ENCODE measurements around the gene TMEM184A. TPM values are rescaled to one million over a fixed set of nuclear protein-coding genes. Genes with fewer than 3 reads are reported as not detected.

Gene TMEM184A
- 6.1 TPM for polyA plus RNA-seq (ENCODE audit: insufficient read length)
- long read RNA-seq, donor 1, full-length matches to known transcripts, result 3 of 26 reads
- long read RNA-seq, donor 1, partial matches to known transcripts, result 23 of 26 reads
- long read RNA-seq, donor 1, other reads (novel, unspliced or antisense), result 0 of 26 reads
- long read RNA-seq, donor 2, full-length matches to known transcripts, result 1 of 1 reads
- long read RNA-seq, donor 2, partial matches to known transcripts, result 0 of 1 reads
- long read RNA-seq, donor 2, other reads (novel, unspliced or antisense), result 0 of 1 reads
- long read RNA-seq, donor 3, full-length matches to known transcripts, result 1 of 1 reads
- long read RNA-seq, donor 3, partial matches to known transcripts, result 0 of 1 reads
- long read RNA-seq, donor 3, other reads (novel, unspliced or antisense), result 0 of 1 reads
- long read RNA-seq, donor 4, result 0 reads
- long read RNA-seq, donor 5, full-length matches to known transcripts, result 1 of 1 reads
- long read RNA-seq, donor 5, partial matches to known transcripts, result 0 of 1 reads
- long read RNA-seq, donor 5, other reads (novel, unspliced or antisense), result 0 of 1 reads
- long read RNA-seq, donor 6, full-length matches to known transcripts, result 1 of 1 reads
- long read RNA-seq, donor 6, partial matches to known transcripts, result 0 of 1 reads
- long read RNA-seq, donor 6, other reads (novel, unspliced or antisense), result 0 of 1 reads
- long read RNA-seq, donor 7, full-length matches to known transcripts, result 2 of 2 reads
- long read RNA-seq, donor 7, partial matches to known transcripts, result 0 of 2 reads
- long read RNA-seq, donor 7, other reads (novel, unspliced or antisense), result 0 of 2 reads
- long read RNA-seq, donor 8, partial matches to known transcripts, result 0 of 1 reads
- long read RNA-seq, donor 8, other reads (novel, unspliced or antisense), result 0 of 1 reads

DNA sequence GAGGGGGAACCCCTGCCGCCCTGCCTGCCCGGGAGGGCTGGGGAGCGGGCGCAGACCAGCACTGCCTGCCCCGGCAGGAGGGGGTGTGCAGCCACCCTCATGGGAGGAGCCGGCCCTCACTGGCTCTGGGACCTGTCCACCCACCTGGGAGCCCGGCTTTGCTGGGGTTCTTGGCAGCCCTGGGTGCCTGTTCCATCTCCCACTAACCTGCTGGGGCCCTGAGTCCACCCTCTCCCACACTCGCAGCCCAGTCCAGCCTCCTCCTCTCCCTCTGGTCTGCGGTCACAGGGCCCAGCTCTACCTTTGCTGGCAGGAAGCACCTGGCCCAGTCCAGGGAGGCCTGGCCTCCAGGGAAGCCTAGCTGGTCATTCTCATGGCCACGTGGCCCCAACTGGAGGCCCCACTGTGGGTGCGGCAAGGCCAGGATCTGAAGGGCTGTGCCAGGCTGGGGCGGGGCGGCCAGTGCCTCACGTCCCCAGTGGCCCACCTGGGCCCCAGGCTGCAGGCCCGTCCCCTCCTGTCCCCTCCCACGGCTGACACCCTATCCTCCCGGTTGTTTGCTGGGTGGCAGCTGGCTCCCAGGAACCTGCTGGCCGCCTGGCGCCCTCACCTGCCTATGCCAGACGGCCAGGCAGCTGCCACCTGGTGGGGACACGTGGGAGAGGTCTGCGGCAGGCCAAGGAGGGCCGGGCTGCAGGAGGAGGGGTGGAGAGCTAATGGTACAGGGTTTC, at the start of gene TMEM184A:
TMEM184A (minus strand) TSS at position 393 of the 731 bp plus-strand sequence. CDS start 721 bp downstream, outside the sequence.
- DNase-seq, result peak; percentile 66

DNA sequence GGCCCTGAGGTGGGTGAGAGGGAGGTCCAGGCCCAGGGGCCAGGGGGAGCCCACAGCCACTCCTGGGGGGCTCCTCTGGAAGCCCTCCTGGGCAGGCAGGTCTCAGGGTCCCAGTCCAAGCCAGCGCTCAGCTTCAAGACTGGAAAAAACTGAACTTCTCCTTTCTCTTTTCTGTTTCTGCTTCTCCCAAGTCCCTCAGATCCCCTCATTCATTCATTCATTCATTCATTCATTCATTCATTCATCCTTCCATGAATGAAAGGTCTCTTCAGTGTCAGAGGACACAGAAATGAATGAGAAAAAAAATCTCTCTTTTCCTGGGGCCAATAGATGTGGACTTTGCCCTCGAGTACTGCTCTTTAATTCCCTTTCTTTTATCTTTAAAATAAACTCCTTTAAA, 48.4 kb upstream of the TMEM184A start:
- no peak for DNase-seq

DNA sequence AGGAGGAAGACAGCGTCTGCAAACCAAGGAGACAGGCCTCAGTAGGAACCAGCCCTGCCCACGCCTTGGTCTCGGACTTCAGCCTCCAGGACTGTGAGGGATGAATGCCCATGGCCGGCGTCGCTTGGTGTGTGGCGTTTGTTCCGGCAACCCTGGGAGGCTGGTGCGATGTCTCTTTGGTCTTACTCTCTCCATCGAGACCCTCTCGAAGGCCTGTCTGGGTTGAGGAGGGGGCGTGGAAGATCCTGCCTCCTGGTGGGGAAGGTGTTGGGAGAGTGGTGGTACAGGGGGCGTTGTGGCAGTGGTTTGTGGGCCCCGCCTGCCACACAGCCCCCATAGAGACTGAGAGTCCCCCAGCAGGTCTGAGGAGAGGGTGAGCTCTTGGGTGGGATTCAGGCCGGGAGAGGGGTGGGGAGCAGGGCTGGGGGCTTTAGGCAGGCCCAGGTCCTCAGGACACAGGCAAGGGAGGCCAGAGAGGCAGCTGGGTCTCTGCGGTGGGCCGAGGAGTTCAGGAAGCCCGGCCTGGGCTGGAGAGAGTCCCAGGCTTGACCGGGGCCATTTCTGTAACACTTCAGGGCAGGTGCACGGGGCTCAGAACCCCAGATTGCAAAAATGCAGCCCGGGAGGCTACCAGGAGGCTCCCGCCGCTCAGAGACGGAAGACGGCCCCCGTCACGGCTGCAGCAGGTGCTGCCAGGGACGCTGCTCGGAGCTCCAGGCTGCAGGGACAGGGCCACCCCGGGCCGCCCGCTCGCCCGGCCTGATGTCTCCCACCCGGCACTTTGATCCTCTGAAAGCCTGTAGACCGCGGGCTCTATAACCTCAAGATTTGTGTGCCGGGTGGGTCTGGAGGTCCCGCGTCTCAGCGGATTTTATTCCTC, 47.6 kb upstream of the TMEM184A start:
- DNase-seq, result no peak

GRCh38 chr7:1602386-1602785, 46.4 kb upstream of the TMEM184A start:
- DNase-seq, result no peak

GRCh38 chr7:1601956-1602355, 46.0 kb upstream of the TMEM184A start:
- no peak for DNase-seq

GRCh38 chr7:1599640-1600395, 43.8 kb upstream of the TMEM184A start:
- DNase-seq, result no peak

DNA sequence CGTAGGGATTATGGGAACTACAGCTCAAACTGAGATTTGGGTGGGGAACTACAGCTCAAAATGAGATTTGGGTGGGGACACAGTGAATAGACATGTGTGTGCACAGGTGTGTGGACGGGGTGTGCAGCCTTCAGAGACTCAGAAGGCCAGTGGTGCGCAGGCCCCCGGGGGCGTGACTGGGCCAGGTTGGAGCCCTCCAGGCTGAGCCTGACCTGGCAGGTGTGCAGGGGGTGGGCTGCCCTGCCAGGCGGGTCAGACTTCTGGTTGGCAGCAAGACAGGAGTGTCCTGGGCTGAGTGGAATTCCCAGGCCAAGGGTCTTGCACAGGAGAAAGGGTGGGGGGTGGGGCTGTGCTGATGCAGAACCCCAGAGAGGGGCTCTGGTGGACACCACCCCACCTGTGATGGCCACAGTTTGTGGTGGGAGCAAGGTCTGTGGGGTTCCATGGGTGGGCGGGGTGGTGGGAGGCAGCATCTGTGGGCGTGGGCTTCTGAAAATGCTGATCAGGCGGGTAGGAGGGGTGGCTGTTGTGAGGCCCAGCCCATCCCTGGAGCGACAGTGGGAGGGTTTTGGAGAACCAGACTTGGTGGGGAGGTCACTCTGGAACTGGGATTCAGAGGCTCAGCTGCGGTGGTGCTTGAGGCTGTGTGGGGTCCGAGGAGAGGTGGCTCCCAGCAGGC, 43.1 kb upstream of the TMEM184A start:
- DNase-seq, result no peak

GRCh38 chr7:1598286-1598685, 42.3 kb upstream of the TMEM184A start:
- no peak for DNase-seq

- DNase-seq, result no peak
Observed at GRCh38 chr7:1597791-1598190, 41.8 kb upstream of the TMEM184A start.

- no peak for DNase-seq
Observed at GRCh38 chr7:1597066-1597760, 41.2 kb upstream of the TMEM184A start.

DNA sequence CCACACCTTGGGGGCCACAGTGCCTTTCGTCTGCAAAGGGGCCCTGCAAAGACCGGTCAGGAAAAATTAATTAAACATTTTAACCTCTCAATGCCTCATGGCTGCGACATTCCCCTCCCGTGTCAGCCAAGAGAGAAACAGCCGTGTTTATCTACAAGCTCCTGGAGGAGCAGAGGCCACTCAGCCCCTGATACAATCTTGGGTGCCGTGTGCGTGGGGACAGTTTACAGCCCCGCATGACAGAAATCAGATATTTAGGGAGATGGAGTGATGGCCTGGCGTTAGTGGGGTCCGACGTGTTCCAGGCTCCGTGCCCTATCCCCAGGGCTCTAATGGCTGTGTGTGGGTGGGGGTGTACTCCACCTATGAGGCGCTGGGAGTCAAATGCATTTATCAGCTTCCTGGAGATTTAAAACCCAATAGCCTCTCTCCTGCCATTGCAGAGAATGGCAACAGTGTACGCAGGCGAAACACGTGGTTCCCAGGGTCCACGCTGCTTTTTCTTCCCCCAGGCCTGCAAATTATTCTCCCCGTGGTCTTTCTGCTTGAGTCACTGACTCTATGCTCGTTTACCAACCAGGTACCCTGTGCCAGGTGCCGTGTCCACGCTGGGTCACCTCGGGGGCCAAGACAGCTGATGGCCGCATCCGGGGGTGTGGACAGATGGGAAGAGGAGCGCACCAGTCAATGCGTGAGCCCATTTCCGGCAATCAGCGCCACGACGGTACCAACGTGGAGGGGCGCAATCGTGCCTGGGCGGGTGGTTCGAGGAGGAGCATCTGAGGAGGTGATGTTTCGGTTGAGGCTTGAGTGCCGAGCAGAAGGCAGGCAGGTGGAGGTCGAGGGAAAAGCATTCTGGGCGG, 40.4 kb upstream of the TMEM184A start:
- DNase-seq, result no peak

GRCh38 chr7:1595636-1596035, 39.6 kb upstream of the TMEM184A start:
- DNase-seq, result no peak

GRCh38 chr7:1595027-1595426, 39.0 kb upstream of the TMEM184A start:
- no peak for DNase-seq

DNA sequence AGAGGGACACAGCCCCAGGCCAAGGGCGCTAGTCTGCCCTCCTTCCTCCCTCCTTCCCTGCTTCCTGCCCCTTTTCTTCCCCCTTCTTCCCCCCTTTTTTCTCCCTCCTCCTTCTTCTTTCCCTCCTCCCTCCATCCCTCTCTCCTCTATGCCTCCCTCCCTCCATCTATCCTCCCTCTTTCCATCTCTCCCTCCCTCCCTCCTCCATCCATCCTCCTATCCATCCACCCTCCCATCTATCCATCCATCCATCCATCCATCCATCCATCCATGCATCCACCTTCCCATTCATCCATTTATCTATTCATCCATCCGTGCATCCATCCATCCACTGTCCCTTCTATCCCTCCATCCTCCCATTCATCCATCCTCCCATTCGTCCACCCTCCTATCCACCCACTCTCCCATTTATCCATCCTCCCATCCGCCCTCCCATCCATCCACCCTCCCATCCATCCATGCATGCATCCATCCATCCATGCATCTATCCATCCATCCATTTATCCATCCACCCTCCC, 38.0 kb upstream of the TMEM184A start:
- DNase-seq, result no peak

GRCh38 chr7:1593091-1593866, 37.3 kb upstream of the TMEM184A start:
- no peak for DNase-seq

GRCh38 chr7:1592299-1592871, 36.4 kb upstream of the TMEM184A start:
- DNase-seq, result no peak

- DNase-seq, result no peak
Observed at GRCh38 chr7:1591876-1592275, 35.9 kb upstream of the TMEM184A start.

Data from left kidney (tissue), 8 donors.